Measurements from ENCODE around the gene SSX3. TPM values are rescaled to one million over a fixed set of nuclear protein-coding genes. Genes with fewer than 3 reads are reported as not detected.
"Not testable (repeated sequence)": the region's sequence is repeated elsewhere in the genome, so short reads cannot be mapped to it uniquely, and the experiment has no call there.

Gene SSX3, protein sequence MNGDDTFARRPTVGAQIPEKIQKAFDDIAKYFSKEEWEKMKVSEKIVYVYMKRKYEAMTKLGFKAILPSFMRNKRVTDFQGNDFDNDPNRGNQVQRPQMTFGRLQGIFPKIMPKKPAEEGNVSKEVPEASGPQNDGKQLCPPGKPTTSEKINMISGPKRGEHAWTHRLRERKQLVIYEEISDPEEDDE
- not detected in 2 replicates for polyA plus RNA-seq (2013)

DNA sequence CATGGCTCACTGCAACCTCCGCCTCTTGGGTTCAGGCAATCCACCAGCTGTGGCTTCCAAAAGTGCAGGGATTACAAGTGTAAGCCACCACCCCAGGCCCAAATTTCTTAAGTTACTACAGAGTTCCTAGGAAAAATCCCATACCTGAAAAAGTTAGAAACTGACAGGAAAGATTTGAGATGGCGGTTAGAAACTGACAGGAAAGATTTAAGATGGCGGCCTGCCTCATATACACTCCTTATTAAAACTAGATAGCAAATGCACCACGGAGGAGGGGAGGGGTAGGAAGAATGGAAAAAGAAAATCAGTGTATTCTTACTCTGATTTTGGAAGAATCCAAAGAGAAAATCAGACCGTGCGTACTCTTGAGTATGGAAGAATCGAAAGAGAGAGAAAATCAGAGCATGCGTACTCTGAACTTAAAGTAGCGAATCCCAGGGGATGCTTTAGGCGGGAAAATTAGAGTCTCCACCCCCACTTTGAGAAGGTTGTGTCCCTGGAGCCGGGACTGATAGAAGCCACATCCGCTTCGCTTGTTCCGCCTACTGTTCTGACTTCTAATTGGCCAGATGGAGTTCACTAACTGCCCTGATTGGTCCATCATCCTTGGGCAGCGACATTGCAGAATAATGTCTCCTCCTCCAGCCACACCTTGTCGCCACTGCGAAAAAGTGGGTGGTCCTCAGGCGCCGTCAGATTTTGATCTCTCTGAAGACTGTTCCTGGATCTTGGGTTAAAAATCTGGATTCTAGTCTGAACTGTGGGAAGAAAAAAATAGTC is at the start of gene SSX3:
SSX3 (minus strand) TSS at position 389 of the 780 bp plus-strand sequence. CDS start 1,454 bp downstream, outside the sequence.
- H2AK5ac ChIP-seq (ENCODE audit: low read length) = not testable (repeated sequence)

DNA sequence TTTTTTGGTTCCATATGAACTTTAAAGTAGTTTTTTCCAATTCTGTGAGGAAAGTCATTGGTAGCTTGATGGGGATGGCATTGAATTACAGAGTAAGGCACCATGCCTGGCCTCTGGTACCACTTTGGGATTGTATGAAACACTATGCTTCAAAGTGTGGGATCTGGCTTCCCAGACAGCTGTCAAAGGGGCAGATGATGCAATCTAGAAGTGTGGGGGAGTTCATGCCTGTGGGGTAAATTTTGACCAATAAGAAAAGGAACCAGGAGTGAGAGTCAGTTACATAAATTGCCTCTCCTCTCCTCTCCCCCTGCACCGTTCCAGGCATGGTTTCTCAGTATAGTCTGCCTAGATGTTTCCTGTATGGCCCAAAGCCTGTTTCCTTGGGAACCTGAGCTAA is 41.3 kb upstream of the SSX3 start:
- not testable (repeated sequence) for H2AK5ac ChIP-seq (ENCODE audit: low read length); H3K14ac ChIP-seq (ENCODE audit: low read length); H3K9ac ChIP-seq (ENCODE audit: low read length); H3K36me3 ChIP-seq (ENCODE audit: control insufficient read depth in 1 of 2, insufficient read depth in 2 of 2, low read length in 2 of 2); H3K27ac ChIP-seq (ENCODE audit: low read depth, low read length); H3K79me2 ChIP-seq (ENCODE audit: control insufficient read depth, insufficient read depth, low read length, poor library complexity); H3K4me1 ChIP-seq (ENCODE audit: control insufficient read depth in 1 of 2, insufficient read depth in 2 of 2, low read length in 2 of 2); H3K9me3 ChIP-seq (ENCODE audit: insufficient read depth, low read depth, low read length); H3K4me2 ChIP-seq (ENCODE audit: low read length); H2BK120ac ChIP-seq (ENCODE audit: insufficient read depth, low read length, poor library complexity); H2BK12ac ChIP-seq (ENCODE audit: low read length); H3K79me1 ChIP-seq (ENCODE audit: low read length); H2BK5ac ChIP-seq (ENCODE audit: low read depth, low read length, poor library complexity); H2AFZ ChIP-seq (ENCODE audit: insufficient read depth, low read length, poor library complexity); H3K23ac ChIP-seq (ENCODE audit: low read length); H4K8ac ChIP-seq (ENCODE audit: low read depth, low read length); H3K4me3 ChIP-seq (ENCODE audit: low read depth, low read length); H4K91ac ChIP-seq (ENCODE audit: low read depth, low read length); H3K18ac ChIP-seq (ENCODE audit: low read length); H4K12ac ChIP-seq (ENCODE audit: low read depth, low read length); H3K27me3 ChIP-seq (ENCODE audit: insufficient read depth, low read length); DNase-seq; H3K4ac ChIP-seq (ENCODE audit: low read depth, low read length)
- no CpG with 5 or more reads among the region's 1 CpG for WGBS (ENCODE audit: extremely low coverage, insufficient coverage, insufficient read length)

More for the DNA sequence above, at the start of gene SSX3:
- H3K27ac ChIP-seq (ENCODE audit: low read depth, low read length); H4K91ac ChIP-seq (ENCODE audit: low read depth, low read length); H3K36me3 ChIP-seq (ENCODE audit: control insufficient read depth in 1 of 2, insufficient read depth in 2 of 2, low read length in 2 of 2); H3K79me2 ChIP-seq (ENCODE audit: control insufficient read depth, insufficient read depth, low read length, poor library complexity); H3K4me1 ChIP-seq (ENCODE audit: control insufficient read depth in 1 of 2, insufficient read depth in 2 of 2, low read length in 2 of 2); H3K4me2 ChIP-seq (ENCODE audit: low read length); H2AFZ ChIP-seq (ENCODE audit: insufficient read depth, low read length, poor library complexity); H3K4me3 ChIP-seq (ENCODE audit: low read depth, low read length); H4K8ac ChIP-seq (ENCODE audit: low read depth, low read length); H3K23ac ChIP-seq (ENCODE audit: low read length); H3K9ac ChIP-seq (ENCODE audit: low read length); H3K14ac ChIP-seq (ENCODE audit: low read length); H3K4ac ChIP-seq (ENCODE audit: low read depth, low read length); H3K27me3 ChIP-seq (ENCODE audit: insufficient read depth, low read length); H2BK120ac ChIP-seq (ENCODE audit: insufficient read depth, low read length, poor library complexity); DNase-seq; H3K18ac ChIP-seq (ENCODE audit: low read length); H4K12ac ChIP-seq (ENCODE audit: low read depth, low read length); H2BK12ac ChIP-seq (ENCODE audit: low read length); H3K79me1 ChIP-seq (ENCODE audit: low read length); H3K9me3 ChIP-seq (ENCODE audit: insufficient read depth, low read depth, low read length); H2BK5ac ChIP-seq (ENCODE audit: low read depth, low read length, poor library complexity): not testable (repeated sequence)
- WGBS (ENCODE audit: extremely low coverage, insufficient coverage, insufficient read length) = no CpG with 5 or more reads among the region's 19 CpGs

DNA sequence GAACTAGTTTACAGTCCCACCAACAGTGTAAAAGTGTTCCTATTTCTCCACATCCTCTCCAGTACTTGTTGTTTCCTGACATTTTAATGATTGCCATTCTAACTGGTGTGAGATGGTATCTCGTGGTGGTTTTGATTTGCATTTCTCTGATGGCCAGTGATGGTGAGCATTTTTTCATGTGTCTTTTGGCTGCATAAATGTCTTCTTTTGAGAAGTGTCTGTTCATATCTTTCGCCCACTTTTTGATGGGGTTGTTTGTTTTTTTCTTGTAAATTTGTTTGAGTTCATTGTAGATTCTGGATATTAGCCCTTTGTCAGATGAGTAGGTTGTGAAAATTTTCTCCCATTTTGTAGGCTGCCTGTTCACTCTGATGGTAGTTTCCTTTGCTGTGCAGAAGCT is 40.4 kb upstream of the SSX3 start:
- H3K14ac ChIP-seq (ENCODE audit: low read length); H3K4me2 ChIP-seq (ENCODE audit: low read length); DNase-seq; H3K9me3 ChIP-seq (ENCODE audit: insufficient read depth, low read depth, low read length); H3K27ac ChIP-seq (ENCODE audit: low read depth, low read length); H3K79me1 ChIP-seq (ENCODE audit: low read length); H4K12ac ChIP-seq (ENCODE audit: low read depth, low read length); H3K36me3 ChIP-seq (ENCODE audit: control insufficient read depth in 1 of 2, insufficient read depth in 2 of 2, low read length in 2 of 2); H3K23ac ChIP-seq (ENCODE audit: low read length); H2AFZ ChIP-seq (ENCODE audit: insufficient read depth, low read length, poor library complexity); H3K18ac ChIP-seq (ENCODE audit: low read length); H4K91ac ChIP-seq (ENCODE audit: low read depth, low read length); H3K9ac ChIP-seq (ENCODE audit: low read length); H2BK5ac ChIP-seq (ENCODE audit: low read depth, low read length, poor library complexity); H2BK120ac ChIP-seq (ENCODE audit: insufficient read depth, low read length, poor library complexity); H2BK12ac ChIP-seq (ENCODE audit: low read length); H4K8ac ChIP-seq (ENCODE audit: low read depth, low read length); H3K27me3 ChIP-seq (ENCODE audit: insufficient read depth, low read length); H2AK5ac ChIP-seq (ENCODE audit: low read length); H3K4ac ChIP-seq (ENCODE audit: low read depth, low read length); H3K4me3 ChIP-seq (ENCODE audit: low read depth, low read length); H3K4me1 ChIP-seq (ENCODE audit: control insufficient read depth in 1 of 2, insufficient read depth in 2 of 2, low read length in 2 of 2); H3K79me2 ChIP-seq (ENCODE audit: control insufficient read depth, insufficient read depth, low read length, poor library complexity): not testable (repeated sequence)
- no CpG with 5 or more reads among the region's 2 CpGs for WGBS (ENCODE audit: extremely low coverage, insufficient coverage, insufficient read length)

DNA sequence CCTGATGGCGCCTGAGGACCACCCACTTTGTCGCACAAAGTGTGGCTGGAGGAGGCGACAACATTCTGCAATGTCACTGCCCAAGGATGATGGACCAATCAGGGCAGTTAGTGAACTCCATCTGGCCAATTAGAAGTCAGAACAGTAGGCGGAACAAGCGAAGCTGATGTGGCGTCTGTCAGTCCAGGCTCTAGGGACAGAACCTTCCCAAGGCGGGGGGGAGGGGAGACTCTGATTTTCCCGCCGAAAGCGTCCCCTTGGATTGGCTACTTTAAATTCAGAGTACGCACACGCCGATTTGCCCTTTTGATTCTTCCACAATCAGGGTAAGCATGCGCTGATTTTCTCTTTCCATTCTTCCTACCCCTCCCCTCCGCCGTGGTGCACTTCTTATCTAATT is 26.7 kb upstream of the SSX3 start, which contains the start of gene SSX4:
SSX4 (plus strand) TSS at position 301 of the 400 bp plus-strand sequence. CDS start 515 bp downstream, outside the sequence.
- not testable (repeated sequence) for H3K14ac ChIP-seq (ENCODE audit: low read length); H4K8ac ChIP-seq (ENCODE audit: low read depth, low read length); H3K27ac ChIP-seq (ENCODE audit: low read depth, low read length); DNase-seq; H4K91ac ChIP-seq (ENCODE audit: low read depth, low read length); H3K23ac ChIP-seq (ENCODE audit: low read length); H2BK120ac ChIP-seq (ENCODE audit: insufficient read depth, low read length, poor library complexity); H3K27me3 ChIP-seq (ENCODE audit: insufficient read depth, low read length); H4K12ac ChIP-seq (ENCODE audit: low read depth, low read length); H2AFZ ChIP-seq (ENCODE audit: insufficient read depth, low read length, poor library complexity); H3K9ac ChIP-seq (ENCODE audit: low read length); H3K4ac ChIP-seq (ENCODE audit: low read depth, low read length); H2BK5ac ChIP-seq (ENCODE audit: low read depth, low read length, poor library complexity); H3K79me1 ChIP-seq (ENCODE audit: low read length); H3K79me2 ChIP-seq (ENCODE audit: control insufficient read depth, insufficient read depth, low read length, poor library complexity); H3K4me2 ChIP-seq (ENCODE audit: low read length); H3K36me3 ChIP-seq (ENCODE audit: control insufficient read depth in 1 of 2, insufficient read depth in 2 of 2, low read length in 2 of 2); H3K4me1 ChIP-seq (ENCODE audit: control insufficient read depth in 1 of 2, insufficient read depth in 2 of 2, low read length in 2 of 2); H2BK12ac ChIP-seq (ENCODE audit: low read length); H2AK5ac ChIP-seq (ENCODE audit: low read length); H3K9me3 ChIP-seq (ENCODE audit: insufficient read depth, low read depth, low read length); H3K4me3 ChIP-seq (ENCODE audit: low read depth, low read length); H3K18ac ChIP-seq (ENCODE audit: low read length)
- WGBS (ENCODE audit: extremely low coverage, insufficient coverage, insufficient read length) = no CpG with 5 or more reads among the region's 16 CpGs
